LNCAP (cell line): ENCODE measurements around the gene PCYT2.

Experiments
- CTCF ChIP-seq: fragments of 450-650 bp; IDR thresholded peaks from 2 replicates; pipeline ENCODE4 v1.5.1; 2017; ENCODE audit warnings: mild to moderate bottlenecking

PCYT2 gene

DNA sequence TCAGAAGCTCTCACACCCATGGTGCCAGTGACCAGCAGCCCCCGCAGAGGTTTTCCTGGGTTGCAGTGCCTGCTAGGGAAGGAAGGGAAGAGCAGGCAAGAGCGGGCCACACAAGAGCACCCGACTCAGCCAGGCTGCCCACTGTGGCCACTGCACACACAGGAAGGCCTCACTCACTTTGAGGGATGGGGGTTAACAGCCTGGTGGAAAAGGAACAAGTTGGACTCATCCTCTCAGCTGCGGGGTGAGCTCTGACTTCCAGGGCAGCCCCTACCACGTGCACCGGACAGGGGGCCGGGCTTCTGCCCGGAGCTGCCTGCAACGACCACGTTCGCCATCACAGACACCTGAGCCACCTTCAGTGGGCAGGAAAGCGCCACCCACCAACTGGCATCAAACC, 59.0 kb downstream of the PCYT2 start:
- TF ChIP-seq CTCF = no peak

DNA sequence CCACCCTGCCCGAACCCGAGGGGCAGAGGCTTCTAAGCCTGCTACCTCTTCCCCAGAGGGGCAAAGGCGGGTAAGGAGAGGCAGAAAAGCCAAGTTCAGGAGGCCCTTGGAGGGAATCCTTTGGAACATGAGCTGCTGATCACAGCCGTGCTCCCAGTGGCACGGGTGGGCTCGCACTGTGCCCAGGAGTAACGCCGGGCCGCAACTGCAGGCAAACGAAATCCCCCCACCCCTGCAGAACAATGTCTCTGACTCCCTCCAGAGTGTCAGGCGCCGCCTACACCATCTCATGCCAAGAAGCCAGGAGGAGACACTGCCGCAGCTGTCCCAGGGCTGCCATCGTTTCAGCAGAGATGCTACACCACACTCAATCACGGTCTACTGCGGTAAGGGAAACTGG, 59.8 kb downstream of the PCYT2 start:
- TF ChIP-seq CTCF = no peak
